Esophagus muscularis mucosa (tissue), 4 donors: ENCODE results near the gene SHC1. TPM values are rescaled to one million over a fixed set of nuclear protein-coding genes. Genes with fewer than 3 reads are reported as not detected.

Experiments
- DNase-seq: peaks from one replicate; pipeline ENCODE4 v3.0.0-alpha.2; 2017; ENCODE audit errors: extremely low spot score
- H3K27ac ChIP-seq, 4 donors: fragments of 200-600 bp; sonication (generic); replicated peaks in 1 of 4; 1 replicate in 3 of 4; 2 replicates in 1 of 4; pipeline ENCODE4 v1.5.1; 2016 to 2019; ENCODE audit warnings: mild to moderate bottlenecking in 1 of 4
- H3K27me3 ChIP-seq, 4 donors: fragments of 200-600 bp; sonication (generic); one replicate each; pipeline versions ENCODE4 v1.5.1 to v1.6.0; 2016 to 2019
- H3K36me3 ChIP-seq, 4 donors: fragments of 200-600 bp; sonication (generic); one replicate each; pipeline ENCODE4 v1.5.1; 2016 to 2019
- H3K4me1 ChIP-seq, 4 donors: fragments of 200-600 bp; sonication (generic); one replicate each; pipeline ENCODE4 v1.5.1; 2016 to 2019
- H3K4me3 ChIP-seq, 4 donors: fragments of 200-600 bp; sonication (generic); 1 replicate in 2 of 4; 2 replicates in 2 of 4; pipeline ENCODE4 v1.5.1; 2016 to 2019; ENCODE audit warnings: mild to moderate bottlenecking in 4 of 4, moderate library complexity in 1 of 4
- H3K9me3 ChIP-seq, 4 donors: fragments of 200-600 bp; sonication (generic); 1 replicate in 3 of 4; 2 replicates in 1 of 4; pipeline ENCODE4 v1.5.1; 2016 to 2019
- EP300 ChIP-seq: sonication (generic); formaldehyde crosslinking; IDR thresholded peaks from one replicate; pipeline ENCODE4 v1.6.1; 2017; ENCODE audit warnings: antibody characterized with exemption
- POLR2A ChIP-seq: fragments of 450-650 bp; IDR thresholded peaks from one replicate; pipeline ENCODE4 v1.6.1; 2017; ENCODE audit warnings: antibody characterized with exemption, moderate library complexity, mild to moderate bottlenecking, low read depth
- POLR2AphosphoS5 ChIP-seq, 2 donors: sonication (generic); formaldehyde crosslinking; IDR thresholded peaks; one replicate each; pipeline ENCODE4 v1.6.1; 2017; ENCODE audit warnings: antibody characterized with exemption in 2 of 2
- WGBS: methylation state at CpG from one replicate; pipeline ENCODE4 v1.1.5; 2018; 5-methylcytosine and 5-hydroxymethylcytosine counted together
- intact Hi-C: fragments of 100-400 bp; cut with DNase I; formaldehyde crosslinking; loops from one replicate; pipeline ENCODE4 v1.15.1; 2023
- total RNA-seq, 4 donors: library from RNA; depleted of rRNA; stranded (reverse); fragments of >200 nt; gene quantifications; one replicate each; pipeline versions ENCODE4 v1.1.0 to v1.2.1, GENCODE V29; 2016
- TF ChIP-seq, protein P1 (sequence below), 3 experiments: fragments of 200-600 bp in 2 of 3; fragments of 450-650 bp in 1 of 3; sonication (generic) in 2 of 3; IDR thresholded peaks; one replicate each; pipeline ENCODE4 v1.5.1; 2017 to 2019; ENCODE audit warnings: antibody characterized with exemption in 3 of 3, mild to moderate bottlenecking in 2 of 3, moderate library complexity in 1 of 3

SHC1 gene
- total RNA-seq, 4 donors from 2014 or later: 60.6 to 101 (median 93.4) TPM

DNA sequence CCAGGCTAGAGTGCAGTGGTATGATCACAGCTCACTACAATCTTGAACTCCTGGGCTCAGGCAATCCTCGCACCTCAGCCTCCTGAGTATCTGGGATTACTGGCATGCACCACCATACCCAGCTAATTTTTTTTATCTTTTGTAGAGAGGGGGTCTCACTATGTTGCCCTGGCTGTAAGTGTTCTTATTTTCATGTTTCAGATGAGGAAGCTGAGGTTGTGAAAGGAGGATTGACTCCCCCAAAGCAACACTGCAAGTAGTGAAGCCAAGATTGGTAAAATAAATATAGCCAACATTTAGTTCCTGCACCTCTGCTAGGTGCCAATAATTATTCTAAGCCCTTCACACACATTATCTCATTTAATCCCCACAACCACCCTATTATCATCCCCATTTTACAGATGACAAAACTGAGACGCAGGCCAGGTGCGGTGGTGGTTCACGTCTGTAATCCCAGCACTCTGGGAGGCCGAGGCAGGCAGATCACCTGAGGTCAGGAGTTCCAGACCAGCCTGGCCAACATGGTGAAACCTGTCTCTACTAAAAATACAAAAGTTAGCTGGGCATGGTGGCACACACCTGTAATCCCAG lies 36.1 kb downstream of the SHC1 start:
- Histone ChIP-seq H3K36me3 (peaks cover 5 to 29% (median 19%) of the 10 kb centered on the region in 4 donors), H3K9me3 (no peaks in the 10 kb centered on the region), H3K4me3 (no peak overlapping the region), H3K27me3 (no peaks in the 10 kb centered on the region), H3K27ac (no peak overlapping the region), H3K4me1 (peaks cover 18 to 45% (median 32%) of the 10 kb centered on the region in 4 donors)
- WGBS: 94% methylated on average over 5 of the region's 5 CpGs
- TF ChIP-seq, protein P1, sequence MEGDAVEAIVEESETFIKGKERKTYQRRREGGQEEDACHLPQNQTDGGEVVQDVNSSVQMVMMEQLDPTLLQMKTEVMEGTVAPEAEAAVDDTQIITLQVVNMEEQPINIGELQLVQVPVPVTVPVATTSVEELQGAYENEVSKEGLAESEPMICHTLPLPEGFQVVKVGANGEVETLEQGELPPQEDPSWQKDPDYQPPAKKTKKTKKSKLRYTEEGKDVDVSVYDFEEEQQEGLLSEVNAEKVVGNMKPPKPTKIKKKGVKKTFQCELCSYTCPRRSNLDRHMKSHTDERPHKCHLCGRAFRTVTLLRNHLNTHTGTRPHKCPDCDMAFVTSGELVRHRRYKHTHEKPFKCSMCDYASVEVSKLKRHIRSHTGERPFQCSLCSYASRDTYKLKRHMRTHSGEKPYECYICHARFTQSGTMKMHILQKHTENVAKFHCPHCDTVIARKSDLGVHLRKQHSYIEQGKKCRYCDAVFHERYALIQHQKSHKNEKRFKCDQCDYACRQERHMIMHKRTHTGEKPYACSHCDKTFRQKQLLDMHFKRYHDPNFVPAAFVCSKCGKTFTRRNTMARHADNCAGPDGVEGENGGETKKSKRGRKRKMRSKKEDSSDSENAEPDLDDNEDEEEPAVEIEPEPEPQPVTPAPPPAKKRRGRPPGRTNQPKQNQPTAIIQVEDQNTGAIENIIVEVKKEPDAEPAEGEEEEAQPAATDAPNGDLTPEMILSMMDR (IDR thresholded peaks at IDR 0.05): no peak
- TF ChIP-seq POLR2AphosphoS5 (IDR thresholded peaks at IDR 0.05) (no peak), EP300 (no peak), POLR2A (no peak)
- intact Hi-C loops: loop anchor here (5.0 kb wide), 1 partner anchor 382 kb away; no protein-coding TSS in a partner anchor
- no peak for DNase-seq

DNA sequence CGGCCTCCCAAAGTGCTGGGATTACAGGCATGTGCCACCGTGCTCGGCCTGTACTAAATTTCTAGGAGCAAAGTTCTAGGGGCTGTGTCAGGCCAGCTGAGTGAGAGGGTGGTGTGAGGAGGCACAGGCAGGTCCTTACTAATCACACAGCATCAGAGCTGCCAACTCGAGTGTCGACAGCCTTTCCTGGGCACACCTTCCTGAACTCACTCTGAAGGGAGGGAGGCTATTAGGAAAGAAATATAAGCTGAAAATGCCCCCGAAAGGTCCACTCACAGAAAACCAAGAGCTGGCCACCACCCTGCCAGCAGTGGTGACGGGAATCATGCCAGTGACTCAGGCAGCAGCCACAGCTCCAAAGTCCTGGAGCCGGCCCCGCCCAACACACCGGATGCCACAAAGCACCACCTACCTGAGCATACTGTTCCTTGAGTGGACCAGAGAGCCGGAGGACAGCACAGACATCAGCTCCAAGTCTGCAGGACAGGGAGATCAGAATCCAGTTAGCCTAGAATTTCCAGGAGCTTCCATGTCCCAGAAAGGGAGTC lies 38.5 kb downstream of the SHC1 start:
- 92% methylated on average over 11 of the region's 11 CpGs for WGBS
- intact Hi-C loops: loop anchor here (5.0 kb wide), 1 partner anchor 380 kb away; no protein-coding TSS in a partner anchor
- Histone ChIP-seq H3K27ac (no peak overlapping the region), H3K4me1 (peaks cover 7 to 27% (median 18%) of the 10 kb centered on the region in 4 donors), H3K36me3 (peaks cover 5 to 53% (median 42%) of the 10 kb centered on the region in 4 donors), H3K9me3 (no peaks in the 10 kb centered on the region), H3K4me3 (no peak overlapping the region), H3K27me3 (no peaks in the 10 kb centered on the region)
- TF ChIP-seq POLR2AphosphoS5 (IDR thresholded peaks at IDR 0.05) (no peak), POLR2A (no peak), EP300 (no peak)
- TF ChIP-seq, protein P1 (IDR thresholded peaks at IDR 0.05): no peak
- no peak for DNase-seq

DNA sequence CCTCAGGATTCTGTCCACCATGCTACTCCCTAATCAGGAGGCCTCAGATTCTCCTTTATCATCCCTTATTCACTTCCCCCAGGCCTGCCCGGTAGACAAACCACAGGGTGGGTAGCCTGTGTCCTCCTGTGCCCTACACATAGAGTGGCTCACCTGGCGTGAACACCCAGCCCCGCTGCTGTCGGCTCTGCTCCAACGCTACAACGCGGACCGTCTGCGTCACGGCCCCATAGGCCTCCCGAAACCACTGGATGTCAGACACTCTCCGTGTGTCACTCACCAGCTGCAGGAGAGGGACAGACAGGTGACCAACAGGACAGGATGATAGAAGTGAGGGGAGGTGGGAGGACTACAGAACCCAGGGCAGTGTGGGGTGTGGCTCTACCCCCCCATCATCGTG lies 44.3 kb downstream of the SHC1 start:
- intact Hi-C loops: no loop called here
- DNase-seq: no peak
- 89% methylated on average over 13 of the region's 13 CpGs for WGBS
- no peak overlapping the region for H3K4me3 ChIP-seq
- peaks cover 25 to 97% (median 83%) of the 10 kb centered on the region in 4 donors for H3K36me3 ChIP-seq
- H3K4me1 ChIP-seq: no peaks in the 10 kb centered on the region
- no peak overlapping the region for H3K27ac ChIP-seq
- H3K27me3 ChIP-seq: no peaks in the 10 kb centered on the region
- TF ChIP-seq POLR2AphosphoS5 (IDR thresholded peaks at IDR 0.05) (no peak), EP300 (no peak), POLR2A (no peak)
- TF ChIP-seq, protein P1 (IDR thresholded peaks at IDR 0.05): no peak
- no peaks in the 10 kb centered on the region for H3K9me3 ChIP-seq

DNA sequence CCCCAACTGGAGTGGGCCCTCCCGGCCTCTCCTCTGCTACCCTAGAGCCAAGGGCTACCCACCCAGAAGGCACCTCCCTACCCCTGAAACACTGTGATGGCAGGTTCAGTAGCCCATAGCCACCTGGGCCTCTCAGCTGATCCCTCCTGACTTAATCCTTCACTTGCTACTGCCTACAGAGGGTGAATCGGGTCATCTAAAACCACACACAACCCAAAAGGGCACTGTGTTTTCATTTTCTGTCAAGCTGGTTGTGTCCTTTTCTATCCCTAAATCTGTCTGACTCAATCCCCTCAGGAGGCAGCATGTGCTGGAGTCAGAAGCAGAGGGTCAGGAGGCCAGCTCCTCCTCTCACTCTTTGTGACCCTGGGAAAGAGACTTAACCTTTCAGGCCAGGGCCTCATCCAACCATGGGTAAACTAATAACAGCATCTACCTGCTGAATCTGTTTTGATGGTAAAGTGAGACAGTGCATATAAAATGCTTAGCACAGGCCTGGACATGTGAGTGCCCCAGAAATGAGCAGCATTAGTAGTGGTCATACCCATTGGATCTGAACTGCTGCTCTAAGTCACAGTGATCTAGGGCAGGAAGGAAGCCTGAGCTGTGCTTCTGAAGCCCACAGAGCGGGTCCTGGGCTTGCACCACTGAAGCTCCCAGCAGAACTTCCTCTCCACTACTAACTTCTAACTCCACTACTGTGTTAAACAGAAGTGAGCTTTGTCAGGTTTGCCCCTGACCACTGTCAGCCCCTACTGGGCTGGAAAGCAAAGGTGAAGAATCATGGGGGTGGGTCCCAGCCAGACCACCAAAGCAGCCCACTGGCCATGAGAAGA lies 45.0 kb downstream of the SHC1 start:
- H3K27ac ChIP-seq: no peak overlapping the region
- intact Hi-C loops: no loop called here
- 86% methylated on average over 2 of the region's 3 CpGs for WGBS
- peaks cover 28 to 96% (median 77%) of the 10 kb centered on the region in 4 donors for H3K36me3 ChIP-seq
- TF ChIP-seq, protein P1 (IDR thresholded peaks at IDR 0.05): no peak
- TF ChIP-seq POLR2AphosphoS5 (IDR thresholded peaks at IDR 0.05) (no peak), EP300 (no peak), POLR2A (no peak)
- H3K4me3 ChIP-seq: no peak overlapping the region
- H3K27me3 ChIP-seq: no peaks in the 10 kb centered on the region
- no peaks in the 10 kb centered on the region for H3K9me3 ChIP-seq
- no peaks in the 10 kb centered on the region for H3K4me1 ChIP-seq
- DNase-seq: no peak
